Right cardiac atrium (tissue), 5 donors: Measurements from ENCODE around the gene SLC17A7. TPM values are rescaled to one million over a fixed set of nuclear protein-coding genes. Genes with fewer than 3 reads are reported as not detected.
"Not testable (repeated sequence)": the region's sequence is repeated elsewhere in the genome, so short reads cannot be mapped to it uniquely, and the experiment has no call there.

ENCODE experiments used
- ATAC-seq, 2 donors: fragments of 200-7000 bp; cut with Tn5 transposase; one replicate each; pipeline versions ENCODE4 v1.8.0 to v1.9.1; 2020; ENCODE audit warnings: moderate library complexity in 2 of 2, mild to moderate bottlenecking in 1 of 2
- DNase-seq, 3 donors: peaks; one replicate each; pipeline ENCODE4 v3.0.0-alpha.2; 2020
- H3K27ac ChIP-seq: one replicate; pipeline ENCODE4 v1.5.1; 2013; ENCODE audit warnings: mild to moderate bottlenecking, low read length, control low read depth, moderate library complexity
- H3K27me3 ChIP-seq: one replicate; pipeline ENCODE4 v1.6.1; 2013; ENCODE audit not compliant: control insufficient read depth, insufficient read depth
- H3K4me1 ChIP-seq: one replicate; pipeline ENCODE4 v1.6.1; 2013; ENCODE audit warnings: low read length; ENCODE audit not compliant: control insufficient read depth, insufficient read depth
- H3K4me3 ChIP-seq: one replicate; pipeline ENCODE4 v1.5.1; 2013; ENCODE audit warnings: low read length, control low read depth
- H3K9me3 ChIP-seq: one replicate; pipeline ENCODE4 v1.6.1; 2013; ENCODE audit warnings: low read length; ENCODE audit not compliant: control insufficient read depth
- WGBS: extraction: QIAGEN DNeasy Blood & Tissue Kit; methylation state at CpG from one replicate; pipeline ENCODE4 v1.1.7; 2013; 5-methylcytosine and 5-hydroxymethylcytosine counted together
- intact Hi-C, 4 donors: fragments of 100-400 bp; cut with DNase I; formaldehyde crosslinking; loops; one replicate each; pipeline versions ENCODE4 v1.11.0 to v1.14.0; 2022 to 2023
- polyA plus RNA-seq: library from polyadenylated mRNA; stranded (reverse); fragments of 200-250 nt; gene quantifications from one replicate; pipeline ENCODE4 v1.2.3, GENCODE V29; 2013
- total RNA-seq, 4 donors: library from RNA; stranded (reverse); fragmentation: NEBNext Ultra II Directional; extraction: Animal tissue kit (Norgen Biotek cat#: 25700); gene quantifications; one replicate each; pipeline ENCODE4 v1.2.1, GENCODE V29; 2021
- donor health status: healthy with polysubstance abuse.
- donor health status: DM: no; HTN: yes; CAD: no.
- donor health status: DM: no; HTN: no; CAD: no.
- donor health status: DM: no; HTN: yes; CAD: no; lungs with severe emphysema.
- donor health status: DM: yes; HTN: yes; CAD: no.

SLC17A7 gene
- total and polyA plus RNA-seq, 5 donors: 0.48 to 1.2 (median 1.0) TPM

DNA sequence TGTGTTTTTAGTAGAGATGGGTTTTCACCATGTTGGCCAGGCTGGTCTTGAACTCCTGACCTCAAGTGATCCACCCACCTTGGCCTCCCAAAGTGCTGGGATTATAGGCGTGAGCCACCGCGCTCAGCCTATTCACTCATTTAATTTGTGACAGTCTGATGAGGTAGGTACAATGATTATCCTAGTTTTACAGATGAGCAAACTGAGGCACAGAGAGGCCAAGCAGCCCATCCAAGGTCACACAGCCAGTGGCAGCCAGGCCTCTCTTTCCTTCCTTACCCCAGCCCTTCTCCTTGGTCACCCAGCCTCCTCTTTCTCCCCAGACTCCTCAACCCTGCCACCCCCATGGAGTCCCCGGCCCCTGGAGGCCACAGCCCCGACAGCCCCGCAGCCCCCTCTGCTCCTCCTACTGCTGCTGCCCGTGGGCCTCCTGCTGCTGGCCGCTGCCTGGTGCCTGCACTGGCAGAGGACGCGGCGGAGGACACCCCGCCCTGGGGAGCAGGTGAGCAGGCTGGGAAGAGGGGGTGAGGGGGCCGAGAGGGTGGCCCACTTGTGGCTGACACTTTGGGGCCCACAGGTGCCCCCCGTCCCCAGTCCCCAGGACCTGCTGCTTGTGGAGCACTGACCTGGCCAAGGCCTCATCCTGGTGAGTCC, 38.8 kb upstream of the SLC17A7 start:
- Histone ChIP-seq H3K27ac (no peak overlapping the region), H3K9me3 (no peaks in the 10 kb centered on the region), H3K27me3 (no peaks in the 10 kb centered on the region), H3K4me3 (no peak overlapping the region), H3K4me1 (no peaks in the 10 kb centered on the region)
- intact Hi-C loops: no loop called here
- ATAC-seq (no peak), DNase-seq (no peak)
- WGBS: 95% methylated on average over 14 of the region's 14 CpGs

DNA sequence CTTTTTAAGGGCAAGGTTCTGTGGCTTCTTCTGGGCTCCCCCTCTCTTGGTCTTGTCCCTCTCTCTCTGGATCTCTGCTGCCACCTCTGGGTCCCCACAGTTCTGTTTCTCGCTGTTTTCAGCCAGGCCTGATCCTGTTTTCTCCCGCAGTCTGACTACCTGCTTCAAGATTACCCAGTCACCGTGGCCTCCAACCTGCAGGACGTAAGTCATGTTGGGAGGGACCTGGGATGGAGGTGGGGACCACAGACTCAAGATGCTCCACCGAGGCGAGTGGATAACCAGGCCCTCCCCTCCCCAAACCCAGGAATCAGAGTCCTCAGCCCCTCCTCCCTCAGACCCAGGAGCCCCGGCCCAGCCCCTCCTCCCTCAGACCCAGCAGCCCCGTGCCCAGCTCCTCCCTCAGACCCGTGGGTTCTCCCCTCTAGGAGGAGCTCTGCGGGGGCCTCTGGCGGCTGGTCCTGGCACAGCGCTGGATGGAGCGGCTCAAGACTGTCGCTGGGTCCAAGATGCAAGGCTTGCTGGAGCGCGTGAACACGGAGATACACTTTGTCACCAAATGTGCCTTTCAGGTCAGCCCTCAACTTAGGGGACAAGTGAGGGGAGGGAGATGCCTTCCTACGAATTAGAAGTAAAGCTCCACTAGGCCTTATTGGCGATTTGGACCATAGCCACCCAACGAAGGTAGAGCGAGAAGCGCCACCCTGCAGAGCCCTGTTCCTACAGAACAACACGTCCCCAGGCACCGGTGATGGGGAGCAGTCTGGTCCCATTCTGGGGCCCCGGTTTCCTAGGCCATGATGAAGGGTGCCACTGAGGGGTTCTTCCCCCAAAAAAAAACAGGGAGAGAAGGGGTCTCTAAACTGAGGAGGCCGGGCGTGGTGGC, 34.9 kb upstream of the SLC17A7 start:
- ATAC-seq (peak; percentile 39 to 41), DNase-seq (peak; percentile 68 to 85 (median 84))
- WGBS: 49% methylated on average over 27 of the region's 27 CpGs
- Histone ChIP-seq H3K4me3 (no peak overlapping the region), H3K9me3 (no peaks in the 10 kb centered on the region), H3K27me3 (no peaks in the 10 kb centered on the region), H3K27ac (no peak overlapping the region), H3K4me1 (no peaks in the 10 kb centered on the region)
- intact Hi-C loops: loop anchor here in 2 of 4 donors (2.0 kb wide), 1 partner anchor 71 kb away; no protein-coding TSS in a partner anchor

GRCh38 chr19:49475191-49475917, 34.0 kb upstream of the SLC17A7 start:
- WGBS: 65% methylated on average over 15 of the region's 15 CpGs
- H3K9me3 ChIP-seq: no peaks in the 10 kb centered on the region
- ATAC-seq (no peak), DNase-seq (no peak)
- no peak overlapping the region for H3K4me3 ChIP-seq
- no peaks in the 10 kb centered on the region for H3K4me1 ChIP-seq
- no peak overlapping the region for H3K27ac ChIP-seq
- intact Hi-C loops: loop anchor here in 2 of 4 donors (2.0 kb wide), 1 partner anchor 71 kb away; no protein-coding TSS in a partner anchor
- no peaks in the 10 kb centered on the region for H3K27me3 ChIP-seq

DNA sequence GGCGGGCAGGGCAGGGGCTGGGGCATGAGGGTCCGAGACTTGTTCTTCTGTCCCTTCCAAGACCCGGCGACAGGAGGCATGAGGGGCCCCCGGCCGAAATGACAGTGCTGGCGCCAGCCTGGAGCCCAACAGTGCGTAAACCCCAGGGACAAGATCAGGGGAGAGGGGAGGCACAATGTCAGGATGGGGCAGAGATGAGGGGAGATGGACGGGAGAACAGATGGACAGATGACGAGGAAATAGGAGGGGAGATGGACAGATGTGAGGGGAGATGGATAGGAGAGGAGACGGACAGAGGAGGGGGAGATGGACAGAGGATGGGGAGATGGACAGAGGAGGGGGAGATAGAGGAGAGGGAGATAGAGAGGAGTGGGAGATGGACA, 33.2 kb upstream of the SLC17A7 start:
- Histone ChIP-seq H3K27ac (peak overlapping the region; percentile 71), H3K4me3 (peak overlapping the region; percentile 47), H3K27me3 (no peaks in the 10 kb centered on the region), H3K4me1 (no peaks in the 10 kb centered on the region), H3K9me3 (no peaks in the 10 kb centered on the region)
- intact Hi-C loops: loop anchor here in 2 of 4 donors (2.0 kb wide), 1 partner anchor 72 kb away; no protein-coding TSS in a partner anchor
- peak in 1 of 3 donors; percentile 67 for DNase-seq
- 7% methylated on average over 11 of the region's 11 CpGs for WGBS
- ATAC-seq: no peak

DNA sequence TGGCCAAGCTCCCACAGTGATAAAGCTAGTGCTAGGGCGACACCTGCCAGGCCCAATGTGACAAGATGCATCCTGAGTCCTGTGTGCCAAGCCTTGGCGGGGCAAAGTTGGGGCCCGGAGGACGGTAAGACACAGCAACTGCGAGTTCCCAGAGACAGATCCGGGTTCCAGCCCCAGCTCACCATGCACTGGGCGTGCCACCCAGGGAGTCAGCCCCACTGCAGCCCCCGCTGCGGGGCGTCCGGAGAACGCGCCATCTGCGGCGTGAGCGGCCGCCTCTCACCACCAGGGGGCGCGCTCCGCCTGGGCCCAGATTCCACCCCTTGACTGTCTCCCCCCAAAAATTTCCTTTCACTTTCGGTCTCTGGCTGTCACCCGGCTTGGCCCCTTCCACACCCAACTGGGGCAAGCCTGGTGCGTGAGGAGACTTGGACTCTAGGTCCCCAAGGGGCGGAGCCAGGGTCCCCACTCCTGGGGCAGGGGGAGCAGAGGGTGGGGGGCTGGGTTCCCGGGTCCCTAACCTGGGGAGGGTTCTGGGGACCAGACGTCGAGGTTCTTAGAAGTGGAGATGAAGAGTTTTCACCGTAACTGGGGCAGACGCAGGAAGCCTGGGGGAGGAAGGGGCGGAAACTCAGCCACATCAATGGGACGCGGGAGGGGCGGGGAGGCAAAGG, 32.7 kb upstream of the SLC17A7 start, which contains the start of gene FLT3LG:
TSS of gene FLT3LG (plus strand) at position 348 of the 674 bp plus-strand sequence. CDS start 425 bp downstream, outside the sequence.
- 1% methylated on average over 33 of the region's 33 CpGs for WGBS
- DNase-seq (peak; percentile 77 to 91 (median 91)), ATAC-seq (peak; percentile 72 to 75)
- Histone ChIP-seq H3K4me1 (no peaks in the 10 kb centered on the region), H3K27ac (peak within 1 kb of the TSS; percentile 71), H3K4me3 (peak within 1 kb of the TSS; percentile 47), H3K27me3 (no peaks in the 10 kb centered on the region), H3K9me3 (no peaks in the 10 kb centered on the region)
- intact Hi-C loops: loop anchor here in 2 of 4 donors (2.0 kb wide), 1 partner anchor 73 kb away; no protein-coding TSS in a partner anchor

DNA sequence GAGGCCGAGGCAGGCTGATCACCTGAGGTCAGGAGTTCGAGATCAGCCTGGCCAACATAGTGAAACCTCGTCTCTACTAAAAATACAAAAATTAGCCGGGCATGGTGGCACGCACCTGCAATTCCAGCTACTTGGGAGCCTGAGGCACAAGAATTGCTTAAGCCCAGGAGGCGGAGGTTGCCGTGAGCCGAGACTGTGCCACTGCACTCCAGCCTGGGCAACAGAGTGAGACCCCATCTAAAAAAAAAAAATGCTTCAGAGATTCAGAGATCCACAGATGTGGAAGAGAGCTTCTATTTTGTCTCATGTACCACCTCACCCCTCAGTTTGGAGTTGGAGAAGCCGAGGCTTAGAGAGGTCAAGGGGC, 32.2 kb upstream of the SLC17A7 start:
- H3K4me3 ChIP-seq: peak overlapping the region; percentile 47
- intact Hi-C loops, H3K27me3 ChIP-seq, DNase-seq, H3K4me1 ChIP-seq, ATAC-seq, H3K9me3 ChIP-seq: not testable (repeated sequence)
- WGBS: 69% methylated on average over 9 of the region's 9 CpGs
- peak overlapping the region; percentile 17 for H3K27ac ChIP-seq

DNA sequence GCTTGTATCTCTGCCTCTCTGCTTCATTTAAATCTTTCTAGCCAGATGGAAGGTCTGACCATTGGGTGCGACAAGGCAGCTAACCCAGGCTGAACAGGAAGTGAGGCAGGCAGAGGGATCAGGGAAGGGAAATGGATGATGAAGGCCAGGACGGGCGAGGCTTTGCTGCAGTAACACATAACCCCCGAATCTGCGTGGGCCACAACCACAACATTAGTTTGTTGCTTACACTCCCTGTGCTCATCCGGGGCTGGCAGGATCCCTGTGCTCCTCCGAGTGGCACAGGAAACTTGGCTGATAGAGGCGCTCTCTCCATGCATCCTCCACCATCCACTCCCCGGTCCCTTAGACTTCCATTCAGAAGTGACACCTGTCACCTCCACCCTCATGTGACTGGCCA, 31.6 kb upstream of the SLC17A7 start:
- intact Hi-C loops: no loop called here
- Histone ChIP-seq H3K4me3 (no peak overlapping the region), H3K27me3 (no peaks in the 10 kb centered on the region), H3K27ac (no peak overlapping the region), H3K9me3 (no peaks in the 10 kb centered on the region), H3K4me1 (peaks cover 5% of the 10 kb centered on the region)
- no peak for DNase-seq
- 67% methylated on average over 9 of the region's 9 CpGs for WGBS
- ATAC-seq: no peak

GRCh38 chr19:49470615-49470978, 29.3 kb upstream of the SLC17A7 start:
- no peaks in the 10 kb centered on the region for H3K27me3 ChIP-seq
- ATAC-seq (no peak), DNase-seq (peak in 1 of 3 donors; percentile 74)
- WGBS: 73% methylated on average over 8 of the region's 8 CpGs
- H3K27ac ChIP-seq: no peak overlapping the region
- intact Hi-C loops: no loop called here
- no peaks in the 10 kb centered on the region for H3K9me3 ChIP-seq
- H3K4me1 ChIP-seq: peaks cover 5% of the 10 kb centered on the region
- no peak overlapping the region for H3K4me3 ChIP-seq

DNA sequence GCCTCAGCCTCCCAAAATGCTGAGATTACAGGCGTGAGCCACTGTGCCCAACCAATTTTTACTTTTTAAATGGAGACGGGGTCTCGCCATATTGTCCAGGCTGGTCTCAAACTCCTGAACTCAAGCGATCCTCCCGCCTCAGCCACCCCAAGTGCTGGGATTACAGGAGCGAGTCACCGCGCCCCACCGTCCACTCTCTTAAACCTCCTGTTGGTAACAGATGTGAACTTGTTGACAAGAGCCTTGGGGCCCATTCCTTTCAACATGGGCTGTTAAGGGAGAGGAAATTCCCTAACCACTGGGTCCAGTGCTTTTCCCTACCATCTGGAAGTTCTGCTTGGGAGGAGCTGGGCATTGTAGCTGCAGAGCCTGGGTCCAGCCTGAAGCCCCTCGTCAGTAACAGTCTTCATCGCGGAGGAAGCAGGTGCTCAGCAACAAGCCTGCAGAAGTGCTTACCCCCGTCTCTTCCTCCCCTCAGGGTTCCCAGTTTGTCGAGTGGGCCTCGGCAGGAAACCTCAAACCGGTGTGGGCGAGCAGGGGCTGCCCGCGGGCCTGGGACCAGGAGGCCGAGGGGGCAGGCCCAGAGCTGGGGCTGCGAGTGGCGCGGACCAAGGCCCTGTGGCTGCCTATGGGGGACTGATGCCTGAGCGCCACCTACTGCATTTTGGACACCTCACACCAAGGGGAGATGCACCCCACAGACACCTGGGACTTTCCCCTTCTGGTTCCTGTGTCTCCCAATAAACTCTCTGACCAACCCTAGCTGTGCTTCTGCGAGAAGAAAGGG, 28.7 kb upstream of the SLC17A7 start:
- intact Hi-C loops: no loop called here
- DNase-seq (peak in 2 of 3 donors; percentile 71 to 74), ATAC-seq (no peak)
- WGBS: 85% methylated on average over 25 of the region's 25 CpGs
- H3K4me3 ChIP-seq: no peak overlapping the region
- H3K4me1 ChIP-seq: peaks cover 5% of the 10 kb centered on the region
- H3K27me3 ChIP-seq: no peaks in the 10 kb centered on the region
- peak overlapping the region; percentile 21 for H3K27ac ChIP-seq
- no peaks in the 10 kb centered on the region for H3K9me3 ChIP-seq
